Lower lobe of right lung (tissue), 2 donors: ENCODE measurements around the gene PDSS2. TPM values are rescaled to one million over a fixed set of nuclear protein-coding genes. Genes with fewer than 3 reads are reported as not detected.

Source experiments
- ATAC-seq, 2 donors: fragments of 200-7000 bp; cut with Tn5 transposase; one replicate each; pipeline ENCODE4 v1.9.1; 2020 to 2022; ENCODE audit warnings: mild to moderate bottlenecking in 2 of 2, moderate library complexity in 2 of 2
- DNase-seq: peaks from one replicate; pipeline ENCODE4 v3.0.0-alpha.2; 2020
- H3K27ac ChIP-seq: fragments of 200-600 bp; one replicate; pipeline ENCODE4 v1.8.0; 2022
- H3K27me3 ChIP-seq: fragments of 200-600 bp; one replicate; pipeline ENCODE4 v1.8.0; 2022; ENCODE audit warnings: low read depth
- H3K36me3 ChIP-seq: fragments of 200-600 bp; one replicate; pipeline ENCODE4 v1.8.0; 2022; ENCODE audit warnings: mild to moderate bottlenecking
- H3K4me1 ChIP-seq: fragments of 200-600 bp; one replicate; pipeline ENCODE4 v1.8.0; 2022
- H3K4me3 ChIP-seq: fragments of 200-600 bp; one replicate; pipeline ENCODE4 v1.8.0; 2022; ENCODE audit warnings: mild to moderate bottlenecking
- H3K9me3 ChIP-seq: fragments of 200-600 bp; one replicate; pipeline ENCODE4 v1.8.0; 2022
- intact Hi-C: fragments of 100-400 bp; cut with DNase I; formaldehyde crosslinking; loops from one replicate; pipeline ENCODE4 v1.11.0; 2022
- total RNA-seq: library from RNA; stranded (reverse); fragmentation: NEBNext Ultra II Directional; extraction: Animal tissue kit (Norgen Biotek cat#: 25700); gene quantifications from one replicate; pipeline ENCODE4 v1.2.1, GENCODE V29; 2021
- TF ChIP-seq, protein P1 (sequence below): fragments of 200-600 bp; IDR thresholded peaks from one replicate; pipeline ENCODE4 v1.8.0; 2022; ENCODE audit warnings: antibody characterized with exemption, mild to moderate bottlenecking
- donor health status: DM: no; HTN: yes; CAD: no; lungs with severe emphysema.

The PDSS2 gene
- total RNA-seq, 1 donor from 2014 or later: 14.9 TPM

DNA sequence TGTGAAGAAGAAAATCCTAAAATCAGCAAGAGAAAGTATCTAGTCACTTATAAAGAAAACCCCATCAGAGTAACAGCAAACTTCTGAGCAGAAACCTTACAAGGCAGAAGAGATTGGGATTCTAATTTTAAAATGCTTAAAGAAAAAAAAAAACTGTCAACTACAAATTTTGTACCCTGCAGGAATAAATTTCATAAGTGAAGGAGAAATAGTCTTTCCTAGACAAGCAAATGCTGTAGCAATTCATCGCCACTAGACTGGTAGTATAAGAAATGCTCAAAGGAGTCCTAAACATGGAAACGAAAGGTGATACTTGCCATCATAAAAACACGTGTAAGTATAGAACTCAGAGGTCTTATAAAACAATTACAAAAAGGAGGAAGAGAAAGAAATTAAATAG lies 54.4 kb downstream of the PDSS2 start:
- ATAC-seq (no peak), DNase-seq (no peak)
- peaks cover 34% of the 10 kb centered on the region for H3K9me3 ChIP-seq
- no peaks in the 10 kb centered on the region for H3K27me3 ChIP-seq
- H3K36me3 ChIP-seq: no peaks in the 10 kb centered on the region
- H3K4me3 ChIP-seq: no peak overlapping the region
- TF ChIP-seq, protein P1, sequence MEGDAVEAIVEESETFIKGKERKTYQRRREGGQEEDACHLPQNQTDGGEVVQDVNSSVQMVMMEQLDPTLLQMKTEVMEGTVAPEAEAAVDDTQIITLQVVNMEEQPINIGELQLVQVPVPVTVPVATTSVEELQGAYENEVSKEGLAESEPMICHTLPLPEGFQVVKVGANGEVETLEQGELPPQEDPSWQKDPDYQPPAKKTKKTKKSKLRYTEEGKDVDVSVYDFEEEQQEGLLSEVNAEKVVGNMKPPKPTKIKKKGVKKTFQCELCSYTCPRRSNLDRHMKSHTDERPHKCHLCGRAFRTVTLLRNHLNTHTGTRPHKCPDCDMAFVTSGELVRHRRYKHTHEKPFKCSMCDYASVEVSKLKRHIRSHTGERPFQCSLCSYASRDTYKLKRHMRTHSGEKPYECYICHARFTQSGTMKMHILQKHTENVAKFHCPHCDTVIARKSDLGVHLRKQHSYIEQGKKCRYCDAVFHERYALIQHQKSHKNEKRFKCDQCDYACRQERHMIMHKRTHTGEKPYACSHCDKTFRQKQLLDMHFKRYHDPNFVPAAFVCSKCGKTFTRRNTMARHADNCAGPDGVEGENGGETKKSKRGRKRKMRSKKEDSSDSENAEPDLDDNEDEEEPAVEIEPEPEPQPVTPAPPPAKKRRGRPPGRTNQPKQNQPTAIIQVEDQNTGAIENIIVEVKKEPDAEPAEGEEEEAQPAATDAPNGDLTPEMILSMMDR: no peak
- H3K27ac ChIP-seq: no peak overlapping the region
- intact Hi-C loops: no loop called here
- no peaks in the 10 kb centered on the region for H3K4me1 ChIP-seq

DNA sequence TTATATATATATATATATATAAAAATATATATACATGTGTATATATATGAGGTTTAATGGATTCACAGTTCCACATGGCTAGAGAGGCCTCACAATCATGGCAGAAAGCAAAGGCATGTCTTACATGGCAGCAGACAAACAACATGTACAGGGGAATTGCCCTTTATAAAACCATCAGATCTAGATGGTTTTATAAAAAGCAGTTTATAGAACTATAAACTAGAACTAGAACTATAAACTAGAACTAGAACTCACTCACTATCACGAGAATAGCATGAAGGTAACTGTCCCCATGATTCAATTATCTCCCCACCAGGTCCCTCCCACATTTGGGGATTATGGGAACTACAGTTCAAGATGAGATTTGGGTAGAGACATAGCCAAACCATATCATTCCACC lies 56.8 kb downstream of the PDSS2 start:
- no peak for ATAC-seq
- no peaks in the 10 kb centered on the region for H3K27me3 ChIP-seq
- H3K27ac ChIP-seq: no peak overlapping the region
- TF ChIP-seq, protein P1: no peak
- no peak overlapping the region for H3K4me3 ChIP-seq
- intact Hi-C loops: no loop called here
- no peaks in the 10 kb centered on the region for H3K36me3 ChIP-seq
- DNase-seq: no peak
- H3K9me3 ChIP-seq: peaks cover 34% of the 10 kb centered on the region
- no peaks in the 10 kb centered on the region for H3K4me1 ChIP-seq

DNA sequence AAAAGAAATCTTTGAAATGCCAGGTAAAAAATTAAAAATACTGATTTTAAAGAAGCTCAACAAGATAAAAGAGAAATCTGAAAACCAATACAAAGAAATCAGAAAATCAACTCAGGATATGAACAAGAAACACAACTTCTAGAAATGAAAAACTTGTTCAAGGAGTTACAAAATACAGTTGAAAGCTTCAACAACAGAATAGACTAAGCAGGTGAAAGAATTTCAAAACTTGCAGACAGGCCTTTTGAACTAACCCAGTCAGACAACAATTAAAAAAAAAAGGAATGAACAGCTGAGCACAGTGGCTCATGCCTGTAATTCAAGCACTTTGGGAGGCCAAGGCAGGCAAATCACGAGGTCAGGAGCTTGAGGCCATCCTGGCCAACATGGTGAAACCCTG lies 57.8 kb downstream of the PDSS2 start:
- TF ChIP-seq, protein P1: no peak
- Histone ChIP-seq H3K4me3 (no peak overlapping the region), H3K4me1 (no peaks in the 10 kb centered on the region), H3K27me3 (no peaks in the 10 kb centered on the region), H3K9me3 (peaks cover 34% of the 10 kb centered on the region), H3K36me3 (no peaks in the 10 kb centered on the region), H3K27ac (no peak overlapping the region)
- intact Hi-C loops: no loop called here
- DNase-seq: no peak
- ATAC-seq: no peak

DNA sequence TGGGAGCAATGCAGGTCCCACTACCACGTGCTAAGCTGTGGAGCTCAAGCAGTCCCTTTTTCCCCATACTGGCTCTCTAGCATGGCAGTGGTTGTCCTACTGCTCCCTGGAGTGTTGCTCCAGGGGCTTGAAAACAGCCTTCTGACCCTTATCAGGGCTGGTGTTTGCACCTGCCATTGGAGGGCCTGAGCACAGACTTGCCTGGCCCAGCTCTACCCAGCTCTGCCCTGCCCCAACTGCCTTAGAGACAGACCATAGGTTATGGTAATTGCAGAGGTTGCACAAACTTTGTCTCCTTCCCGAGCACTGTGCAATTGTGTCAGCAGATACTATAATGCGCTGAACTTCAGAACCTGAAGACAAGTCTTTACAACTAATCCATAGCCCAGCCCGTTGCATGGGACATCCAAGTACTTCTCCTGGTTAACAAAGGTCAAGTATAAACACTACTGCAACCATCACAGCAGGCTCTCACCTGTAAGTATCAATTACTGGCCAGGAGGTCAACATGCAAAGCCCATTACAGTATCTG lies 58.7 kb downstream of the PDSS2 start:
- Histone ChIP-seq H3K9me3 (peaks cover 28% of the 10 kb centered on the region), H3K27ac (no peak overlapping the region), H3K4me1 (no peaks in the 10 kb centered on the region), H3K4me3 (no peak overlapping the region), H3K27me3 (no peaks in the 10 kb centered on the region), H3K36me3 (no peaks in the 10 kb centered on the region)
- DNase-seq: no peak
- intact Hi-C loops: no loop called here
- no peak for ATAC-seq
- TF ChIP-seq, protein P1: no peak

- ATAC-seq (no peak), DNase-seq (no peak)
- H3K4me3 ChIP-seq: no peak overlapping the region
- TF ChIP-seq, protein P1: no peak
- intact Hi-C loops: no loop called here
- no peaks in the 10 kb centered on the region for H3K27me3 ChIP-seq
- no peaks in the 10 kb centered on the region for H3K4me1 ChIP-seq
- no peak overlapping the region for H3K27ac ChIP-seq
- H3K36me3 ChIP-seq: no peaks in the 10 kb centered on the region
- peaks cover 26% of the 10 kb centered on the region for H3K9me3 ChIP-seq
These were observed 59.4 kb downstream of the PDSS2 start for GRCh38 chr6:107399935-107400334.

DNA sequence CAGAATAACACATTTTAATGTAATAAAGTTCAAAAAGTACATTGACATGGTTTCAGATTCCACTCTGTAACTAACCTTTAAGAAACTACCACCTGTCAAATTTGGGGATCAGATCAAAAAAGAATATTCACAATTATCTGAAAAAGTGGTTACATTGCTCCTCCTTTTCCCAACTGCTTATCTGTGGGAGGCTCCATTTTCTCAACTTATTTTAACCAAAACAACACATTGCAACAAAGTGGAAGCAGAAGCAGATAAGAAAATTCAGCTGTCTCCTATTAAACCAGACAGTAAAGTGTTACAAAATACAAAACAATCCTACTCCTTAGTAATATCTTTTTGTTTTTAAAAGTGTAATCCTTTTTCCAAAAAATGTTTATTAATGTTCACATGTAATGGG lies 61.4 kb downstream of the PDSS2 start:
- Histone ChIP-seq H3K27ac (no peak overlapping the region), H3K4me3 (no peak overlapping the region), H3K27me3 (no peaks in the 10 kb centered on the region), H3K9me3 (peaks cover 35% of the 10 kb centered on the region), H3K4me1 (no peaks in the 10 kb centered on the region), H3K36me3 (no peaks in the 10 kb centered on the region)
- TF ChIP-seq, protein P1: no peak
- no peak for ATAC-seq
- DNase-seq: no peak
- intact Hi-C loops: no loop called here
